ENCODE data around the gene USP17L30.
"Not testable (repeated sequence)": the region's sequence is repeated elsewhere in the genome, so short reads cannot be mapped to it uniquely, and the experiment has no call there.

Gene USP17L30, protein sequence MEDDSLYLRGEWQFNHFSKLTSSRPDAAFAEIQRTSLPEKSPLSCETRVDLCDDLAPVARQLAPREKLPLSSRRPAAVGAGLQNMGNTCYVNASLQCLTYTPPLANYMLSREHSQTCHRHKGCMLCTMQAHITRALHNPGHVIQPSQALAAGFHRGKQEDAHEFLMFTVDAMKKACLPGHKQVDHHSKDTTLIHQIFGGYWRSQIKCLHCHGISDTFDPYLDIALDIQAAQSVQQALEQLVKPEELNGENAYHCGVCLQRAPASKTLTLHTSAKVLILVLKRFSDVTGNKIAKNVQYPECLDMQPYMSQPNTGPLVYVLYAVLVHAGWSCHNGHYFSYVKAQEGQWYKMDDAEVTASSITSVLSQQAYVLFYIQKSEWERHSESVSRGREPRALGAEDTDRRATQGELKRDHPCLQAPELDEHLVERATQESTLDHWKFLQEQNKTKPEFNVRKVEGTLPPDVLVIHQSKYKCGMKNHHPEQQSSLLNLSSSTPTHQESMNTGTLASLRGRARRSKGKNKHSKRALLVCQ

DNA sequence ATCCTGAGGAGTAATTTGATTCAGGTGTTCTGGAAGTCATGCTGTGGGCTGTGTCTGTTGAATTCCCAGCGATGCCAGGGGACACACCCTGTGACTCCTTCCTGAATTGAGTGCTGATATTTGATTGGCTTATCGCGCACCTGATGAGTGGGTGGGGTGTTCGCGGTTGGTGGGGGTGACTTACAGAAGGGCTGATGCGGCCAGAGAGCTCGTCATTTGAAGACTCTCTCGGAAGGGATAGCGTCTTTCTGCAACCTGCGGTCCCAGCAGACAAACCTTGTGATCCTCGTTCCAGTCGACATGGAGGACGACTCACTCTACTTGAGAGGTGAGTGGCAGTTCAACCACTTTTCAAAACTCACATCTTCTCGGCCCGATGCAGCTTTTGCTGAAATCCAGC lies at the start of gene USP17L30:
TSS of gene USP17L30 (plus strand) at position 301 of the 400 bp plus-strand sequence. CDS start at position 301, 0 bp downstream.
- DNase-seq: not testable (repeated sequence)

DNA sequence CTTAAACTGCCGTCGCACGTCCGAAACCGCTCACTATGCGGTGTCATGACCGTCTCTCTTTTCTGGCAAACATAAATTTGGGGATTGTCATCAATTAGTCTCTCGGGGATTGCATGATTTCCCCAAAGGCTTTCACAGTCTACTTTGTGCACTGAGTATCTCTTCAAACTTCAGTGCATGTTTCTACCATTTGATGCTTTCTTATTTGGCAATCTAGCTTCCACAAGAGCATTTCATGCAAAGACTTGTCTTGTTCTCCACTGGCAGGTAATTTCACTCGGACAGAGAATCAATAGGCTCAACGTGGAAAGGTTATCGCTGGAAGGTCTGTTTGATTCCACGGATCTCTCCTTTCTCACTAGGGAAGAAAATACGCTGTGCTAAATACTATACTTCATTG lies 38.7 kb upstream of the USP17L30 start:
- not testable (repeated sequence) for DNase-seq

DNA sequence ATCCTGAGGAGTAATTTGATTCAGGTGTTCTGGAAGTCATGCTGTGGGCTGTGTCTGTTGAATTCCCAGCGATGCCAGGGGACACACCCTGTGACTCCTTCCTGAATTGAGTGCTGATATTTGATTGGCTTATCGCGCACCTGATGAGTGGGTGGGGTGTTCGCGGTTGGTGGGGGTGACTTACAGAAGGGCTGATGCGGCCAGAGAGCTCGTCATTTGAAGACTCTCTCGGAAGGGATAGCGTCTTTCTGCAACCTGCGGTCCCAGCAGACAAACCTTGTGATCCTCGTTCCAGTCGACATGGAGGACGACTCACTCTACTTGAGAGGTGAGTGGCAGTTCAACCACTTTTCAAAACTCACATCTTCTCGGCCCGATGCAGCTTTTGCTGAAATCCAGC lies 38.1 kb upstream of the USP17L30 start, which contains the start of gene USP17L24:
TSS of gene USP17L24 (plus strand) at position 301 of the 400 bp plus-strand sequence. CDS start at position 301, 0 bp downstream.
- DNase-seq: not testable (repeated sequence)

DNA sequence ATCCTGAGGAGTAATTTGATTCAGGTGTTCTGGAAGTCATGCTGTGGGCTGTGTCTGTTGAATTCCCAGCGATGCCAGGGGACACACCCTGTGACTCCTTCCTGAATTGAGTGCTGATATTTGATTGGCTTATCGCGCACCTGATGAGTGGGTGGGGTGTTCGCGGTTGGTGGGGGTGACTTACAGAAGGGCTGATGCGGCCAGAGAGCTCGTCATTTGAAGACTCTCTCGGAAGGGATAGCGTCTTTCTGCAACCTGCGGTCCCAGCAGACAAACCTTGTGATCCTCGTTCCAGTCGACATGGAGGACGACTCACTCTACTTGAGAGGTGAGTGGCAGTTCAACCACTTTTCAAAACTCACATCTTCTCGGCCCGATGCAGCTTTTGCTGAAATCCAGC lies 33.3 kb upstream of the USP17L30 start, which contains the start of gene USP17L25:
TSS of gene USP17L25 (plus strand) at position 301 of the 400 bp plus-strand sequence. CDS start at position 301, 0 bp downstream.
- not testable (repeated sequence) for DNase-seq

DNA sequence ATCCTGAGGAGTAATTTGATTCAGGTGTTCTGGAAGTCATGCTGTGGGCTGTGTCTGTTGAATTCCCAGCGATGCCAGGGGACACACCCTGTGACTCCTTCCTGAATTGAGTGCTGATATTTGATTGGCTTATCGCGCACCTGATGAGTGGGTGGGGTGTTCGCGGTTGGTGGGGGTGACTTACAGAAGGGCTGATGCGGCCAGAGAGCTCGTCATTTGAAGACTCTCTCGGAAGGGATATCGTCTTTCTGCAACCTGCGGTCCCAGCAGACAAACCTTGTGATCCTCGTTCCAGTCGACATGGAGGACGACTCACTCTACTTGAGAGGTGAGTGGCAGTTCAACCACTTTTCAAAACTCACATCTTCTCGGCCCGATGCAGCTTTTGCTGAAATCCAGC lies 28.6 kb upstream of the USP17L30 start, which contains the start of gene USP17L26:
TSS of gene USP17L26 (plus strand) at position 301 of the 400 bp plus-strand sequence. CDS start at position 301, 0 bp downstream.
- not testable (repeated sequence) for DNase-seq

DNA sequence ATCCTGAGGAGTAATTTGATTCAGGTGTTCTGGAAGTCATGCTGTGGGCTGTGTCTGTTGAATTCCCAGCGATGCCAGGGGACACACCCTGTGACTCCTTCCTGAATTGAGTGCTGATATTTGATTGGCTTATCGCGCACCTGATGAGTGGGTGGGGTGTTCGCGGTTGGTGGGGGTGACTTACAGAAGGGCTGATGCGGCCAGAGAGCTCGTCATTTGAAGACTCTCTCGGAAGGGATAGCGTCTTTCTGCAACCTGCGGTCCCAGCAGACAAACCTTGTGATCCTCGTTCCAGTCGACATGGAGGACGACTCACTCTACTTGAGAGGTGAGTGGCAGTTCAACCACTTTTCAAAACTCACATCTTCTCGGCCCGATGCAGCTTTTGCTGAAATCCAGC lies 23.8 kb upstream of the USP17L30 start, which contains the start of gene USP17L5:
TSS of gene USP17L5 (plus strand) at position 301 of the 400 bp plus-strand sequence. CDS start at position 301, 0 bp downstream.
- DNase-seq: not testable (repeated sequence)

DNA sequence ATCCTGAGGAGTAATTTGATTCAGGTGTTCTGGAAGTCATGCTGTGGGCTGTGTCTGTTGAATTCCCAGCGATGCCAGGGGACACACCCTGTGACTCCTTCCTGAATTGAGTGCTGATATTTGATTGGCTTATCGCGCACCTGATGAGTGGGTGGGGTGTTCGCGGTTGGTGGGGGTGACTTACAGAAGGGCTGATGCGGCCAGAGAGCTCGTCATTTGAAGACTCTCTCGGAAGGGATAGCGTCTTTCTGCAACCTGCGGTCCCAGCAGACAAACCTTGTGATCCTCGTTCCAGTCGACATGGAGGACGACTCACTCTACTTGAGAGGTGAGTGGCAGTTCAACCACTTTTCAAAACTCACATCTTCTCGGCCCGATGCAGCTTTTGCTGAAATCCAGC lies 19.1 kb upstream of the USP17L30 start, which contains the start of gene USP17L27:
TSS of gene USP17L27 (plus strand) at position 301 of the 400 bp plus-strand sequence. CDS start at position 301, 0 bp downstream.
- not testable (repeated sequence) for DNase-seq

DNA sequence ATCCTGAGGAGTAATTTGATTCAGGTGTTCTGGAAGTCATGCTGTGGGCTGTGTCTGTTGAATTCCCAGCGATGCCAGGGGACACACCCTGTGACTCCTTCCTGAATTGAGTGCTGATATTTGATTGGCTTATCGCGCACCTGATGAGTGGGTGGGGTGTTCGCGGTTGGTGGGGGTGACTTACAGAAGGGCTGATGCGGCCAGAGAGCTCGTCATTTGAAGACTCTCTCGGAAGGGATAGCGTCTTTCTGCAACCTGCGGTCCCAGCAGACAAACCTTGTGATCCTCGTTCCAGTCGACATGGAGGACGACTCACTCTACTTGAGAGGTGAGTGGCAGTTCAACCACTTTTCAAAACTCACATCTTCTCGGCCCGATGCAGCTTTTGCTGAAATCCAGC lies 14.3 kb upstream of the USP17L30 start, which contains the start of gene USP17L28:
TSS of gene USP17L28 (plus strand) at position 301 of the 400 bp plus-strand sequence. CDS start at position 301, 0 bp downstream.
- DNase-seq: not testable (repeated sequence)

DNA sequence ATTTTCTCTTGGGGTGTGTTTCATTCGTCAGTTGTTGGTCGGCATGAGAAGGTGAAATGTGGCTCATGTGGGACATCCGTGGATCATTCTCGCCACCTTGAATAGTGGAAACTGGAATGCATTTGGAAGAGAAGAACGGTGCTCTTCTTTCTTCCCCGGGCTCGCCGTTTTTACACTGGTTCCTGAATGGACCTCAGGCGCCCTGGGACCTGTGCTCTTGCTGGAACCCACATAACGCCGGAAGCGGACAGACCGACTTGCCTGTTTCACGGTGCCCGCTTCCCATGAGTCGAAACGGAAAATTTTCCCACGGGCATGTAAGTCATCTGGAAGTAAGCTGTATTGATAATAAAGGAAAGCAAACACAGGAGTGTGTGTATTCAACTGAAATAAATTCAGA lies 12.1 kb upstream of the USP17L30 start:
- DNase-seq: not testable (repeated sequence)

DNA sequence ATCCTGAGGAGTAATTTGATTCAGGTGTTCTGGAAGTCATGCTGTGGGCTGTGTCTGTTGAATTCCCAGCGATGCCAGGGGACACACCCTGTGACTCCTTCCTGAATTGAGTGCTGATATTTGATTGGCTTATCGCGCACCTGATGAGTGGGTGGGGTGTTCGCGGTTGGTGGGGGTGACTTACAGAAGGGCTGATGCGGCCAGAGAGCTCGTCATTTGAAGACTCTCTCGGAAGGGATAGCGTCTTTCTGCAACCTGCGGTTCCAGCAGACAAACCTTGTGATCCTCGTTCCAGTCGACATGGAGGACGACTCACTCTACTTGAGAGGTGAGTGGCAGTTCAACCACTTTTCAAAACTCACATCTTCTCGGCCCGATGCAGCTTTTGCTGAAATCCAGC lies 9.6 kb upstream of the USP17L30 start, which contains the start of gene USP17L29:
TSS of gene USP17L29 (plus strand) at position 301 of the 400 bp plus-strand sequence. CDS start at position 301, 0 bp downstream.
- not testable (repeated sequence) for DNase-seq

DNA sequence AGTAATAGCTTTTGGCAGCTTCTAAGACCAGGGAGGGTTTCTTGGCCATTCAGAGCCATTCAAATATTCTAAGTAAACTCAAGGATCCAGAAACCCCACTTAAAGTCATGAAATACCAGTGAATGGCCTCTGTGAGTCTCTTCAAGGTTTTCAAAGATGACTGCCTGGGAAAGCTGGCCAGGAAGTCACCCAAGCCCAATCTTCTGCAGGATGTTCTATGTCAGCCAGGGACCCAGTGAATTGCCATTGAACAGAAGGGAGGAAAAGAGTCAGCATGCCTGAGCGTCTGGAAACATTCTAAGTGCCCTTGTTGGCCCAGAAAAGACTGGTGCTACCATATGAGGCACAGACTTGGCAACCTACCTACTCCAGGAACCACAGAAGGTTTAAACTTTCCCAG lies 17.0 kb downstream of the USP17L30 start:
- DNase-seq: not testable (repeated sequence)

DNA sequence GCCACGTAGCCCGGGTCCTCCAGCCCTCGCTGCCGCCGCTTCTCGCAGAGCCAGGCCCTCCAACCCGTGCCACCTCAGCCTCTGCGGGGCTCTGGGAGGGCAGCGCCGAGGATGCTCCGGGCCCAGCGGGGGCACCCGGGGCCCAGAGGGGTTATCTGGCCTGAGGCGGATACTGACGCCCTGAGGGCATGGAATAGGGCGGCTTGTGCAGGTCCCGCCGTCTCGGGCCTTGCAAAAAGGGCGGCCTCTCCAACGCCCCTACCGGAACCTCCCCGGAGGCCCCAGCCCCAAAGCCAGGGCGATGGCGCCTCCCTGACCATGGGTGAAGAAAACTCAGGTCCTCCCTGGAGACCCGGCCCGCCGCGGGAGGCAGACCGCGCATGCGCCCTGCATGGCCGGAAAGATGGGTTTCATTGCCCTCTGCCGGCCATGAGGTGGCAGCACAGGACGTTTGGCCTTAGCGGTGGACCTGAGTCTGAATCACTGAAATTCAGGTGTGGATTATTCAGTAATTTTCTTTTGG lies 18.1 kb downstream of the USP17L30 start:
- DNase-seq: not testable (repeated sequence)

DNA sequence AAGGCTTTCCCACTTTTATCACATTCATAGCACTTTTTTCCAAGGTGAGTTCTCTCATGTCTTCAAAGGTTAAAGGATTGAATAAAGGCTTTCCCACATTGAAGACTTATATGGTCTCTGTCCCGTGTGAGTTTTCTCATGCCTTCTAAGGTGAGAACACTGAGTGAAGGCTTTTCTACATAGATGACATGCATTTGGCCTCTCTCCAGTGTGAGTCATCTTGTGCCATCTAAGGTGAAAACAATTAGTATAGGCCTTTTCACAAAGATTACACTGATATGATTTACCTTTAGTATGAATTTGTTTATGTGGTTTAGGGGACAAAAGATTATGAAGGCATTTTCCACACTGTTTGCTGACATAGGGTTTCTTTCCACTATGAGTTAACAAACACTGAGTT lies 21.2 kb downstream of the USP17L30 start:
- DNase-seq: no peak

DNA sequence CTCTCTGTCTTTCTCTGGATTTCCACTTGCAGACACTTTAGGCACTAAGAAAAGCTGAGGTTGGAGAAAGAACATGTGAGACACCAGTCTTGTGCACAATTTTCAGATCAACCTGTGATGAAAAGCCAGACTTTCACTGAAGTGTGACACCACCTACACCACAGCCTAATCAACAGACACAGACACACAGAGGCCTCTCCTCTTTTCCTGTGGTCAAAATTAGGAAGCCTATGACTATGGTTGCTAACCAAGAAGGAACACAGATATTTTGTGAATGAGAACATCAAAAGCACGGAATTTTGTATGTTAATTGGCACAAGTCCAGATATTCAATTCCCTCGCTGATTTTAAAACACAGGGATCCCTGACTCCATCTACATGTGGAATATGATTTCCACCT lies 26.1 kb downstream of the USP17L30 start:
- not testable (repeated sequence) for DNase-seq

DNA sequence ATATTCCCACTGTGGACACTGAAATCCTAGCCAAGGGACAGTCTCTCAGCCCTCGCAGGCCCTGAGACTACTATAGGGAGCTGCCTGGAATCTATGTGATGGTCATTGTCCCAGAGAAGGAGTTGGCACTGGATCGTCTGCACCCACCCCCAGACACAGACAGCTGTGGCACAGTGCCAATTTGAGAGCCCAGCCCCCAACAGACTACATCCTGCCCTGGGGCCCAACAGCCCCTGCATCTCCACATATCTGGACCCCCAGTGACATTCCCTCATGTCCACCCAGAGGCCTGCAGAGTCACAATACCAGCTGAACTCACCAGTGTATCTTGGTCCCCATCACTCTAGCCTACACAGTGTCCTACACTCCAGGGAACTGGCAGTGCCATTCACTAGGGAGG lies 42.8 kb downstream of the USP17L30 start:
- DNase-seq: not testable (repeated sequence)

DNA sequence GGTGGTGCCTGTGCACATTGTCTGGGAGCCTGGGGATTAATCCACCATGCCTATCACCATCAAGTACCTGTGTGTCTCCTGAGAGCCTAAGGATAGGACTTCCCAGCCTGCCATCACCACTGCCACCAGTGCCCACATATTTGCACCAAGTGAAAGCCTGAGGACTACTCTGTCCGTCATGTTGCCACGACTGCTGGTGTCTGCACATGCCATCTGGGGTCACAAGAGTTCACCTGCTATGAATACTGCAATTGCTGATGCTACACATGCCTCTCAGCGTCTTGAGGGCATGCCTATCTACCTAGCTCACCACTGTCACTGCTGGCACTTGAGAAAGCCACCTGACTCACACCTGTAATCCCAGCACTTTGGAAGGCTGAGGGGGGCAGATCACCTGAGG lies 43.6 kb downstream of the USP17L30 start:
- DNase-seq: not testable (repeated sequence)

DNA sequence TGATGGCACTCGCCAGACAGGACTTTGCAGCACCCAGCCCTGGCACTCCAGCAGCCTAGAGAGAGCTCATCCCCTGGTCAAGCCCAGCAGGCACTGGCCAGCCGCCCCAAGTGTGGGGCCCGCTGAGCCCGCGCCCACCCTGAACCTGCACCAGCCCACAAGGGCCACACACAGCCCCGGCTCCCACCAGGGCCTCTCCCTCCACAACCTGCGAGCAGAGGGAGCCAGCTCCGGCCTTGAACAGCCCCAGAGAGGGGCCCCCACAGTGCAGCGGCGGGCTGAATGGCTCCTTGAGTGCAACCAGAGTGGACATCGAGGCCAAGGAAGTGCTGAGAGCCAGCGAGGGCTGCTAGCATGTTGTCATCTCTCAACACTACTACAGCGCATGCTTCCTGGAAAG lies 46.9 kb downstream of the USP17L30 start:
- DNase-seq: no peak

Measured in NCI-H2029 (cell line).